ENCODE data around the gene CTSL.

- TF ChIP-seq EZH2 (IDR thresholded peaks at IDR 0.05; ENCODE audit: borderline replicate concordance, low read depth, low read length, severe bottlenecking) (no peak), CTCF (IDR thresholded peaks at IDR 0.05; ENCODE audit: borderline replicate concordance, extremely low read depth, low read length, poor library complexity, severe bottlenecking) (no peak)
These were observed 15.5 kb upstream of the CTSL start for GRCh38 chr9:87710443-87710842.

Data from DND-41 (cell line).